Measurements from ENCODE around the gene MCAT.

The MCAT gene

DNA sequence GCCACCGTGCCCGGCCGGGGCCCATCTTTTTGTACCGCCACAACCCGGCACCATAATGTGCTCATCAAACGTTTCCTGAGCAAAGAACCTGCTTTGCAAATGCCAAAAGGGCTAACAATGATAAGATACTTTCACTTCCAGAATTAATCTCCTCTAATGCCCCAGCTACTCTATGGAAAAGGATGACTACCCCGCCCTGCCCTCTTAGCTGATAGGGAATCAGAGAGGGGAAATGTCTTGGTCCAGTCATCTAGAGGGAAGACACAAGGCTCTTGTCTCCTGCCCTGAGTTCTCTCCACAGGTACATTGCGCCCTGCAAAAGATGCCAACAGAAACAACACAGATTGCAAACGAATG is 54.6 kb downstream of the MCAT start:
- no peak for DNase-seq

DNA sequence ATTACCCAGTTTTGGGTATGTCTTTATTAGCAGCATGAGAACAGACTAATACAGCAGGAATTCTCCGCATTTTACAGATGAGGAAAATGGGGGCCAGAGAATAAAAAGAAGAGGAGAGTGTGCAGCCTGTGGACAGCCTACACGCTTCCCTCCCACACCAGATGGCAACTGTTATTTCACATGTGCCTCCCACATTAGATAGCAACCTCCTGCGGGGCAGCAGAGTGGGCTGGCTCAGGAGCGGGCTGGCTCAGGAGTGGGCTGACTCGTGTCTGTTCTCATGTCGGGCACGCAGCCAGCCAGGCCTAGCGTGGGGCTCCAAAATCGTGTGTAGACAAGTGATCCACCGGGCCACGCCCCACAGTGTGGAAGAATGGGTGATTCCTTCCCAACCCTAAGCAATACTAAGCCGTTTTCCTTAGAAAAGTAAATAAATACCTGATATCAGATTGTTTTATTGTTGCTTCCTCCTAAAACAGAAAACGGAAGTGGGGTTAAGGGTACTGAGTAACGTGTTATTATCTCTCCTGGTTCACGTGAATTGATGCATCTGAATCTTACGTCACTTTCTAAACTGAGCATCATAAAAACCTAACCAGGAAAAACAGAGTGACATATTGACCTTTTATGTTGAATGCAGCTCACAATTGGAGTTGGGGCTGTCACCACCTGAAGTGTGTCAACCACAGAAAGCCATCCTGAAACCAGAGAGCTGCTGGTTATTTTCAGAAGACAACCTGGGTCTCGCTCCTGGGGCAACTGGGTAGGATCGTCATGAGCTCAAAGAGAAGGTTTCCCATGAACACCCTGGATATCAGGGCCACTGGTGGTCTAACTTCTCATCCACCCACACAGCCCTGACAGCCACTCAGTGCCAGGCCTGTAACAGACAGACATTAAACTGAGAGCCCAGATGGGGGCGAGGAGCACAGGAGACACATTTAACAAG is 57.3 kb downstream of the MCAT start:
- DNase-seq, result no peak
